ENCODE results near the gene KCNMB1. TPM values are rescaled to one million over a fixed set of nuclear protein-coding genes. Genes with fewer than 3 reads are reported as not detected.

Gene KCNMB1
- polyA plus RNA-seq, 1 donor from 2014 or later, result not detected

GRCh38 chr5:170368586-170368985 lies 20.6 kb downstream of the KCNMB1 start:
- Histone ChIP-seq H2AFZ (ENCODE audit: low read depth, low read length) (no peak overlapping the region), H3K9me3 (ENCODE audit: low read length) (no peaks in the 10 kb centered on the region), H3F3A (ENCODE audit: insufficient read depth, low read length, poor library complexity, severe bottlenecking) (no peaks in the 10 kb centered on the region), H3K4me3 (ENCODE audit: low read length) (no peak overlapping the region), H3K9ac (ENCODE audit: low read length) (no peak overlapping the region), H4K20me1 (ENCODE audit: insufficient read depth) (no peaks in the 10 kb centered on the region), H3K79me2 (replicated peaks; ENCODE audit: insufficient read depth, low read length) (no peaks in the 10 kb centered on the region), H3K27me3 (ENCODE audit: insufficient read depth, low read depth, low read length) (no peaks in the 10 kb centered on the region), H3K36me3 (ENCODE audit: insufficient read depth, low read length) (no peaks in the 10 kb centered on the region), H3K4me2 (ENCODE audit: low read length) (no peak overlapping the region), H3K27ac (ENCODE audit: low read length) (no peak overlapping the region), H3K9me2 (ENCODE audit: insufficient read depth, low read length) (no peaks in the 10 kb centered on the region)
- TF ChIP-seq MXI1 (conservative IDR thresholded peaks at IDR 0.05; ENCODE audit: poor library complexity, severe bottlenecking) (no peak), POLR2AphosphoS5 (IDR thresholded peaks at IDR 0.05) (no peak), SMC3 (conservative IDR thresholded peaks at IDR 0.05; ENCODE audit: poor library complexity) (no peak), REST (IDR thresholded peaks at IDR 0.05; ENCODE audit: borderline replicate concordance) (no peak), TAF1 (IDR thresholded peaks at IDR 0.05; ENCODE audit: low read depth) (no peak), EP300 (conservative IDR thresholded peaks at IDR 0.05; ENCODE audit: poor library complexity, severe bottlenecking) (no peak), EZH2 (IDR thresholded peaks at IDR 0.05; ENCODE audit: borderline replicate concordance, insufficient read depth, low read length, poor library complexity, severe bottlenecking) (no peak), RAD21 (conservative IDR thresholded peaks at IDR 0.05) (no peak), CTCF (IDR thresholded peaks at IDR 0.05; ENCODE audit: poor library complexity, severe bottlenecking) (no peak)

- Histone ChIP-seq H3K36me3 (ENCODE audit: insufficient read depth, low read length) (no peaks in the 10 kb centered on the region), H3K27ac (ENCODE audit: low read length) (no peak overlapping the region), H2AFZ (ENCODE audit: low read depth, low read length) (no peak overlapping the region), H3K9me3 (ENCODE audit: low read length) (no peaks in the 10 kb centered on the region), H4K20me1 (ENCODE audit: insufficient read depth) (no peaks in the 10 kb centered on the region), H3F3A (ENCODE audit: insufficient read depth, low read length, poor library complexity, severe bottlenecking) (no peaks in the 10 kb centered on the region), H3K9me2 (ENCODE audit: insufficient read depth, low read length) (no peaks in the 10 kb centered on the region), H3K9ac (ENCODE audit: low read length) (no peak overlapping the region), H3K79me2 (replicated peaks; ENCODE audit: insufficient read depth, low read length) (no peaks in the 10 kb centered on the region), H3K4me2 (ENCODE audit: low read length) (no peak overlapping the region), H3K27me3 (ENCODE audit: insufficient read depth, low read depth, low read length) (no peaks in the 10 kb centered on the region), H3K4me3 (ENCODE audit: low read length) (no peak overlapping the region)
- TF ChIP-seq REST (IDR thresholded peaks at IDR 0.05; ENCODE audit: borderline replicate concordance) (no peak), POLR2AphosphoS5 (IDR thresholded peaks at IDR 0.05) (no peak), SMC3 (conservative IDR thresholded peaks at IDR 0.05; ENCODE audit: poor library complexity) (no peak), MXI1 (conservative IDR thresholded peaks at IDR 0.05; ENCODE audit: poor library complexity, severe bottlenecking) (no peak), TAF1 (IDR thresholded peaks at IDR 0.05; ENCODE audit: low read depth) (no peak), EZH2 (IDR thresholded peaks at IDR 0.05; ENCODE audit: borderline replicate concordance, insufficient read depth, low read length, poor library complexity, severe bottlenecking) (no peak), RAD21 (conservative IDR thresholded peaks at IDR 0.05) (no peak), CTCF (IDR thresholded peaks at IDR 0.05; ENCODE audit: poor library complexity, severe bottlenecking) (no peak), EP300 (conservative IDR thresholded peaks at IDR 0.05; ENCODE audit: poor library complexity, severe bottlenecking) (no peak)
Observed at GRCh38 chr5:170366276-170366675, 22.9 kb downstream of the KCNMB1 start.
